ENCODE measurements around the gene PRXL2B.

DNA sequence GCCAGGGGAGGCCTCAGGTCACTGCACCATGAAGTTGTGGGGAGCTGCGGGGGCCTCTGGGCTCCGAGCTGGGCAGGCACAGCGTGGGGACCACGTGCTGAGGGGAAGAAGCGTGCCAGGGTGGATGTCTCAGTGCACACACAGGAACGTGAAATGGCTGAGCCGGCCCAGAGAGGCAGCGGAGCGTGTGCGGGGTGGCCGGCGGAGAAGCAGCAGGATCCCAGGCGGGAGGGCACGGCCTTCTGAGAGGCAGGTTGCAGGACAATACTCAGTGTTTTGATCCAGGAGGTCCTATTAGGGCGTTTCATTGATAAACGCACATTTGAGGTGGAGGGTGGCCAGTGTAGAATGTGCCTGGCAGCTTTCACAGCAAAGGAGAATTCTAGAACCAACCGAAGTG lies 17.5 kb upstream of the PRXL2B start:
- TF ChIP-seq POLR2A (IDR thresholded peaks at IDR 0.05), result no peak
- TF ChIP-seq, protein P1, sequence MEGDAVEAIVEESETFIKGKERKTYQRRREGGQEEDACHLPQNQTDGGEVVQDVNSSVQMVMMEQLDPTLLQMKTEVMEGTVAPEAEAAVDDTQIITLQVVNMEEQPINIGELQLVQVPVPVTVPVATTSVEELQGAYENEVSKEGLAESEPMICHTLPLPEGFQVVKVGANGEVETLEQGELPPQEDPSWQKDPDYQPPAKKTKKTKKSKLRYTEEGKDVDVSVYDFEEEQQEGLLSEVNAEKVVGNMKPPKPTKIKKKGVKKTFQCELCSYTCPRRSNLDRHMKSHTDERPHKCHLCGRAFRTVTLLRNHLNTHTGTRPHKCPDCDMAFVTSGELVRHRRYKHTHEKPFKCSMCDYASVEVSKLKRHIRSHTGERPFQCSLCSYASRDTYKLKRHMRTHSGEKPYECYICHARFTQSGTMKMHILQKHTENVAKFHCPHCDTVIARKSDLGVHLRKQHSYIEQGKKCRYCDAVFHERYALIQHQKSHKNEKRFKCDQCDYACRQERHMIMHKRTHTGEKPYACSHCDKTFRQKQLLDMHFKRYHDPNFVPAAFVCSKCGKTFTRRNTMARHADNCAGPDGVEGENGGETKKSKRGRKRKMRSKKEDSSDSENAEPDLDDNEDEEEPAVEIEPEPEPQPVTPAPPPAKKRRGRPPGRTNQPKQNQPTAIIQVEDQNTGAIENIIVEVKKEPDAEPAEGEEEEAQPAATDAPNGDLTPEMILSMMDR (IDR thresholded peaks at IDR 0.05), result no peak
